GM12878 (cell line): ENCODE results near the gene SPON2. TPM values are rescaled to one million over a fixed set of nuclear protein-coding genes. Genes with fewer than 3 reads are reported as not detected.

ENCODE experiments used
- ATAC-seq: fragments of 200-7000 bp; cut with Tn5 transposase; 3 replicates; pipeline ENCODE4 v1.9.1; 2020; ENCODE audit warnings: mild to moderate bottlenecking, moderate library complexity
- BruUV-seq: library from RNA; stranded (reverse); fragments of 400-500 nt; replicated peaks from 2 replicates; lab custom pipeline; 2021; lab: Mats Ljungman, UMichigan
- CTCF ChIA-PET: fragments of 300-600 bp; sonication (Branson Sonifier 250); formaldehyde crosslinking; extraction: SDS; loops from one replicate; lab custom pipeline; 2021; ENCODE audit warnings: inconsistent platforms; lab: Yijun Ruan, JAX
- POLR2A ChIA-PET: fragments of 350-600 bp; formaldehyde crosslinking; extraction: SDS; loops from one replicate; lab custom pipeline; 2021; ENCODE audit warnings: inconsistent platforms; lab: Charles Lee
- RAD21 ChIA-PET: fragments of 300-600 bp; sonication (Branson Sonifier 250); formaldehyde crosslinking; loops from one replicate; lab custom pipeline; 2023; ENCODE audit warnings: antibody characterized with exemption; ENCODE audit not compliant: unreplicated experiment; lab: Charles Lee
- SMC1A ChIA-PET: fragments of 300-600 bp; sonication (Branson Sonifier 250); formaldehyde crosslinking; loops from one replicate; lab custom pipeline; 2023; ENCODE audit not compliant: unreplicated experiment, uncharacterized antibody; lab: Charles Lee
- DNase-seq: peaks from one replicate; pipeline ENCODE4 v3.0.0-alpha.2; 2011; ENCODE audit warnings: low read depth, low spot score
- FAIRE-seq: peaks from 3 replicates; lab custom pipeline; 2011; peaks lifted over from hg19 to GRCh38; lab: Jason Lieb, UNC
- H2AFZ ChIP-seq: 2 replicates; pipeline ENCODE4 v1.6.0; 2011; ENCODE audit warnings: low read depth, low read length, control low read depth; ENCODE audit not compliant: control insufficient read depth
- H3K27ac ChIP-seq: 2 replicates; pipeline ENCODE4 v1.5.1; 2011; ENCODE audit warnings: control low read depth; ENCODE audit not compliant: control insufficient read depth, insufficient read depth
- H3K27me3 ChIP-seq, 2 experiments: replicated peaks in 1 of 2; 2 replicates each; pipeline versions ENCODE4 v1.6.0 to v1.6.1; 2011; ENCODE audit warnings: low read length in 1 of 2; ENCODE audit not compliant: control insufficient read depth in 2 of 2, insufficient read depth in 2 of 2
- H3K36me3 ChIP-seq, 2 experiments: 2 replicates each; pipeline ENCODE4 v1.5.1; 2011; ENCODE audit warnings: low read length in 1 of 2; ENCODE audit not compliant: control insufficient read depth in 2 of 2, insufficient read depth in 2 of 2
- H3K4me1 ChIP-seq: 2 replicates; pipeline ENCODE4 v1.6.1; 2011; ENCODE audit warnings: mild to moderate bottlenecking, low read length, moderate library complexity, mixed read lengths; ENCODE audit not compliant: control insufficient read depth, insufficient read depth
- H3K4me2 ChIP-seq: 2 replicates; pipeline ENCODE4 v1.6.0; 2011; ENCODE audit warnings: control low read depth; ENCODE audit not compliant: control insufficient read depth, insufficient read depth
- H3K4me3 ChIP-seq: fragments of 200-600 bp; sonication (generic); 2 replicates; pipeline ENCODE4 v1.5.1; 2016
- H3K79me2 ChIP-seq: 2 replicates; pipeline ENCODE4 v1.6.0; 2011; ENCODE audit warnings: low read length; ENCODE audit not compliant: control insufficient read depth, insufficient read depth
- H3K9ac ChIP-seq: 2 replicates; pipeline ENCODE4 v1.8.0; 2011; ENCODE audit warnings: low read length, control low read depth, mixed read lengths; ENCODE audit not compliant: control insufficient read depth, insufficient read depth
- H3K9me3 ChIP-seq: replicated peaks from 3 replicates; pipeline ENCODE4 v1.5.1; 2011; ENCODE audit warnings: mild to moderate bottlenecking, low read length; ENCODE audit not compliant: control insufficient read depth, insufficient read depth
- H4K20me1 ChIP-seq: 2 replicates; pipeline ENCODE4 v1.6.0; 2011; ENCODE audit not compliant: control insufficient read depth, insufficient read depth
- ASH2L ChIP-seq: fragments of 300-600, 200-600 bp; sonication (generic); IDR thresholded peaks from 2 replicates; pipeline ENCODE4 v1.6.1; 2017; ENCODE audit warnings: low read depth, mild to moderate bottlenecking, borderline replicate concordance
- ATF7 ChIP-seq: fragments of 450-650 bp; IDR thresholded peaks from 2 replicates; pipeline ENCODE4 v1.6.1; 2016; ENCODE audit warnings: low read depth, mild to moderate bottlenecking
- BCL11A ChIP-seq: IDR thresholded peaks from 2 replicates; pipeline ENCODE4 v1.6.1; 2011; ENCODE audit warnings: low read depth, low read length
- HDAC2 ChIP-seq: fragments of 200-600 bp; sonication (generic); IDR thresholded peaks from 2 replicates; pipeline ENCODE4 v1.6.1; 2017
- POLR2A ChIP-seq: IDR thresholded peaks from 2 replicates; pipeline ENCODE4 v1.6.1; 2011; ENCODE audit warnings: low read depth, mild to moderate bottlenecking, low read length
- RAD51 ChIP-seq: fragments of 450-650 bp; IDR thresholded peaks from 2 replicates; pipeline ENCODE4 v1.6.1; 2016; ENCODE audit warnings: moderate library complexity, mild to moderate bottlenecking, inconsistent platforms
- WGBS: methylation state at CpG from one replicate; pipeline ENCODE4 v1.1.6; 2016; ENCODE audit warnings: low lambda C conversion rate; ENCODE audit not compliant: insufficient replicate concordance, insufficient coverage; ENCODE audit errors: missing lambda C conversion rate; 5-methylcytosine and 5-hydroxymethylcytosine counted together
- in situ Hi-C: fragments of 300-500 bp; cut with MboI; formaldehyde crosslinking; loops from 9 replicates; pipeline ENCODE4 v1.14.3; 2018; ENCODE audit warnings: mixed read lengths
- intact Hi-C: fragments of 100-400 bp; cut with micrococcal nuclease; formaldehyde crosslinking; loops from one replicate; pipeline ENCODE4 v1.14.2; 2022; ENCODE audit not compliant: unreplicated experiment
- polyA plus RNA-seq, 11 experiments: library from polyadenylated mRNA; depleted of rRNA in 4 of 11; unstranded in 6 of 11; stranded (reverse) in 5 of 11; fragments of >200 nt; fragmentation: Nextera tagmentation in 4 of 11; fragmentation: Illumina TruSeq in 1 of 11; extraction: Ambion mirVana in 4 of 11; extraction: Trizol in 1 of 11; gene quantifications; 1 replicate in 1 of 11; 2 replicates in 10 of 11; pipeline versions ENCODE4 v1.2.1 to v1.2.3, GENCODE V29; 2011 to 2016; ENCODE audit warnings: inconsistent platforms in 2 of 11, missing spikeins in 2 of 11, low read depth in 1 of 11
- total RNA-seq, 4 experiments: library from RNA; depleted of rRNA in 3 of 4; stranded (reverse); fragments of >200 nt in 3 of 4; fragmentation: Illumina TruSeq in 1 of 4; extraction: Trizol in 1 of 4; gene quantifications; 2 replicates each; pipeline versions ENCODE4 v1.2.1 to v1.2.3, GENCODE V29; 2013 to 2021
- TF ChIP-seq, protein P1 (sequence below): IDR thresholded peaks from 2 replicates; pipeline ENCODE4 v1.6.1; 2012; ENCODE audit warnings: low read depth, low read length, improper control_type of control experiment

Gene SPON2
- total and polyA plus RNA-seq, 10 of the 15 experiments (the other 5 are each of a cell fraction or from before 2014, with no cell fraction given): 1.1 to 11.2 (median 7.3) TPM

DNA sequence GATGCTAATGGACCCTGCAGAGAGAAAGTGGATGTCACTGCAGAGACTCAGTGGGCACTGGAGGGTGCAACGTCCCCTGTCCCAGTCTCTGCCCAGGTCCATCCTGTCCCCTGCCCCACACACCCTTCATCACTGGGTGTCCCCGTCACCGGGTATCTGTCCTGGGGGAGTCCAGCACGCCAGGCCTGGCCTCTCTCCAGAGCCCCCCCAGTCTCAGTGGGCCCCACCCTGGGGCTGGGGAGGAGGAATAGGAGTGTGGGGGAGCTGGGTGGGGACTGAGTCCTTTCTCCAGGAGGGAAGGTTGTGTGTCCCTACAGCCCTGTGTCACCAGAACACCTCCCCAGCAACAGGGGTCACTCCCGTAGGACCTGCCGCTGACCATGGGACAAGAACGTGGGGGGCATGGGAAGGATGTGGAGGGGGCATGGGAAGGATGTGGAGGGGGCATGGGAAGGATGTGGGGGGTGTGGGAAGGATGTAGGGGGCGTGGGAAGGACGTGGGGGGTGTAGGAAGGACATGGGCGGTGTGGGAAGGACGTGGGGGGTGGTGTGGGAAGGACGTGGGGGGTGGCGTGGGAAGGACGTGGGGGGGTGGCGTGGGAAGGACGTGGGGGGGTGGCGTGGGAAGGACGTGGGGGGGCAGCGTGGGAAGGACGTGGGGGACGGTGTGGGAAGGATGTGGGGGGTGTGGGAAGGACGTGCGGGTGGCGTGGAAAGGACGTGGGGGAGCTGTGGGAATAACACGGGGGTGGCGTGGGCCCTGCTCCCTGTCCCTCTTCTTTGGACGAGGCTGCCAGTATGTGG lies 21.0 kb upstream of the SPON2 start:
- ChIA-PET POLR2A (no interaction called here), RAD21 (interaction anchor here (1.4 kb wide), 1 partner anchor 26 kb away, joined by 3 read pairs; no protein-coding TSS in a partner anchor), CTCF (no interaction called here), SMC1A (no interaction called here)
- Histone ChIP-seq H3K79me2 (no peaks in the 10 kb centered on the region), H3K9ac (no peak overlapping the region), H3K4me1 (no peaks in the 10 kb centered on the region), H3K4me2 (no peak overlapping the region), H4K20me1 (no peaks in the 10 kb centered on the region), H3K36me3 (no peaks in the 10 kb centered on the region), H3K4me3 (no peak overlapping the region), H3K27ac (no peak overlapping the region), H3K9me3 (peaks cover 4% of the 10 kb centered on the region; the same call in 2 of the 3 replicates), H3K27me3 (no peaks in the 10 kb centered on the region), H2AFZ (no peak overlapping the region)
- ATAC-seq (peak; percentile 14), DNase-seq (no peak), FAIRE-seq (no peak)
- WGBS: 51% methylated on average over 9 of the region's 28 CpGs
- intact Hi-C loops: no loop called here
- TF ChIP-seq, protein P1, sequence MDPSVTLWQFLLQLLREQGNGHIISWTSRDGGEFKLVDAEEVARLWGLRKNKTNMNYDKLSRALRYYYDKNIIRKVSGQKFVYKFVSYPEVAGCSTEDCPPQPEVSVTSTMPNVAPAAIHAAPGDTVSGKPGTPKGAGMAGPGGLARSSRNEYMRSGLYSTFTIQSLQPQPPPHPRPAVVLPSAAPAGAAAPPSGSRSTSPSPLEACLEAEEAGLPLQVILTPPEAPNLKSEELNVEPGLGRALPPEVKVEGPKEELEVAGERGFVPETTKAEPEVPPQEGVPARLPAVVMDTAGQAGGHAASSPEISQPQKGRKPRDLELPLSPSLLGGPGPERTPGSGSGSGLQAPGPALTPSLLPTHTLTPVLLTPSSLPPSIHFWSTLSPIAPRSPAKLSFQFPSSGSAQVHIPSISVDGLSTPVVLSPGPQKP: no peak
- TF ChIP-seq BCL11A (no peak), POLR2A (peak; percentile 1; the same call in 1 of the 2 replicates), RAD51 (no peak), ATF7 (no peak), HDAC2 (no peak), ASH2L (no peak)
- in situ Hi-C loops: no loop called here
- BruUV-seq: no TSS peak
